Prostate gland (tissue), 2 donors: Measurements from ENCODE around the gene GSTT2. TPM values are rescaled to one million over a fixed set of nuclear protein-coding genes. Genes with fewer than 3 reads are reported as not detected.

Experiments used
- DNase-seq: peaks from one replicate; pipeline ENCODE4 v3.0.0-alpha.2; 2019; ENCODE audit warnings: low spot score
- H3K27ac ChIP-seq, 2 donors: fragments of 200-600 bp; sonication (generic); 2 replicates each; pipeline ENCODE4 v1.5.1; 2017 to 2019
- H3K27me3 ChIP-seq: fragments of 200-600 bp; sonication (generic); replicated peaks from 2 replicates; pipeline ENCODE4 v1.5.1; 2019; ENCODE audit not compliant: insufficient read depth
- H3K36me3 ChIP-seq, 2 donors: fragments of 200-600 bp; sonication (generic); 1 replicate in 1 of 2; 2 replicates in 1 of 2; pipeline versions ENCODE4 v1.5.1 to v1.8.1; 2017 to 2019
- H3K4me1 ChIP-seq: fragments of 200-600 bp; sonication (generic); replicated peaks from 2 replicates; pipeline ENCODE4 v1.5.1; 2019
- H3K4me3 ChIP-seq, 2 donors: fragments of 200-600 bp; sonication (generic); 2 replicates each; pipeline ENCODE4 v1.5.1; 2017 to 2019
- H3K9me3 ChIP-seq: fragments of 200-600 bp; sonication (generic); 2 replicates; pipeline ENCODE4 v1.5.1; 2017
- CTCF ChIP-seq, 4 experiments: fragments of 200-600 bp in 2 of 4; fragments of 450-650 bp in 2 of 4; sonication (generic) in 2 of 4; IDR thresholded peaks; 1 replicate in 3 of 4; 2 replicates in 1 of 4; pipeline ENCODE4 v1.5.1; 2016 to 2019; ENCODE audit warnings: antibody characterized with exemption in 4 of 4, mild to moderate bottlenecking in 2 of 4, moderate library complexity in 2 of 4
- POLR2A ChIP-seq: fragments of 450-650 bp; IDR thresholded peaks from one replicate; pipeline ENCODE4 v1.6.1; 2016; ENCODE audit warnings: antibody characterized with exemption, mild to moderate bottlenecking
- POLR2AphosphoS5 ChIP-seq: sonication (generic); formaldehyde crosslinking; IDR thresholded peaks from one replicate; pipeline ENCODE4 v1.6.1; 2017; ENCODE audit warnings: antibody characterized with exemption
- WGBS: methylation state at CpG from one replicate; pipeline ENCODE4 v1.1.5; 2018; 5-methylcytosine and 5-hydroxymethylcytosine counted together
- intact Hi-C: fragments of 100-400 bp; cut with DNase I; formaldehyde crosslinking; loops from one replicate; pipeline ENCODE4 v1.14.2; 2022
- total RNA-seq, 2 donors: library from RNA; depleted of rRNA; stranded (reverse); fragments of >200 nt; gene quantifications; one replicate each; pipeline ENCODE4 v1.1.0, GENCODE V29; 2016

GSTT2 gene
- total RNA-seq, 2 donors from 2014 or later = not detected

- Histone ChIP-seq H3K4me3 (no peak overlapping the region), H3K4me1 (no peaks in the 10 kb centered on the region), H3K36me3 (no peaks in the 10 kb centered on the region), H3K9me3 (no peaks in the 10 kb centered on the region), H3K27ac (no peak overlapping the region), H3K27me3 (no peaks in the 10 kb centered on the region)
- intact Hi-C loops = no loop called here
- WGBS = 97% methylated on average over 1 of the region's 1 CpG
- DNase-seq = no peak
- TF ChIP-seq POLR2AphosphoS5 (no peak), CTCF (IDR thresholded peaks at IDR 0.05) (no peak), POLR2A (no peak)
Observed at GRCh38 chr22:24016156-24016555, 36.2 kb downstream of the GSTT2 start.

- Histone ChIP-seq H3K27ac (no peak overlapping the region), H3K36me3 (no peaks in the 10 kb centered on the region), H3K4me1 (no peaks in the 10 kb centered on the region), H3K4me3 (no peak overlapping the region), H3K9me3 (no peaks in the 10 kb centered on the region), H3K27me3 (no peaks in the 10 kb centered on the region)
- intact Hi-C loops = no loop called here
- TF ChIP-seq CTCF (IDR thresholded peaks at IDR 0.05) (no peak), POLR2A (no peak), POLR2AphosphoS5 (no peak)
- 98% methylated on average over 3 of the region's 3 CpGs for WGBS
- DNase-seq = no peak
Observed at GRCh38 chr22:24021304-24021703, 41.4 kb downstream of the GSTT2 start.

GRCh38 chr22:24023204-24023789, 43.4 kb downstream of the GSTT2 start:
- no peaks in the 10 kb centered on the region for H3K36me3 ChIP-seq
- intact Hi-C loops = no loop called here
- no peaks in the 10 kb centered on the region for H3K9me3 ChIP-seq
- H3K27ac ChIP-seq = no peak overlapping the region
- DNase-seq = no peak
- TF ChIP-seq POLR2AphosphoS5 (no peak), CTCF (IDR thresholded peaks at IDR 0.05) (no peak), POLR2A (no peak)
- H3K4me3 ChIP-seq = no peak overlapping the region
- H3K27me3 ChIP-seq = no peaks in the 10 kb centered on the region
- H3K4me1 ChIP-seq = no peaks in the 10 kb centered on the region

GRCh38 chr22:24024354-24024753, 44.4 kb downstream of the GSTT2 start:
- 97% methylated on average over 3 of the region's 3 CpGs for WGBS
- intact Hi-C loops = no loop called here
- no peak for TF ChIP-seq CTCF (IDR thresholded peaks at IDR 0.05)

GRCh38 chr22:24025475-24025874, 45.5 kb downstream of the GSTT2 start:
- H3K4me1 ChIP-seq = no peaks in the 10 kb centered on the region
- TF ChIP-seq POLR2A (no peak), POLR2AphosphoS5 (no peak), CTCF (IDR thresholded peaks at IDR 0.05) (no peak)
- DNase-seq = no peak

More at GRCh38 chr22:24024354-24024753, 44.4 kb downstream of the GSTT2 start:
- no peak overlapping the region for H3K27ac ChIP-seq
- H3K36me3 ChIP-seq = no peaks in the 10 kb centered on the region
- H3K9me3 ChIP-seq = no peaks in the 10 kb centered on the region
- no peaks in the 10 kb centered on the region for H3K4me1 ChIP-seq
- DNase-seq = no peak
- no peak overlapping the region for H3K4me3 ChIP-seq
- no peaks in the 10 kb centered on the region for H3K27me3 ChIP-seq

More at GRCh38 chr22:24025475-24025874, 45.5 kb downstream of the GSTT2 start:
- Histone ChIP-seq H3K36me3 (no peaks in the 10 kb centered on the region), H3K27me3 (no peaks in the 10 kb centered on the region), H3K9me3 (no peaks in the 10 kb centered on the region), H3K27ac (no peak overlapping the region), H3K4me3 (no peak overlapping the region)
- intact Hi-C loops = no loop called here
- 97% methylated on average over 6 of the region's 6 CpGs for WGBS
